ENCODE results near the gene MAGEA11. TPM values are rescaled to one million over a fixed set of nuclear protein-coding genes. Genes with fewer than 3 reads are reported as not detected.
"Not testable (repeated sequence)": the region's sequence is repeated elsewhere in the genome, so short reads cannot be mapped to it uniquely, and the experiment has no call there.

The MAGEA11 gene
- total and polyA plus RNA-seq, 2 of the 4 experiments (the other 2 are of a cell fraction): not detected

DNA sequence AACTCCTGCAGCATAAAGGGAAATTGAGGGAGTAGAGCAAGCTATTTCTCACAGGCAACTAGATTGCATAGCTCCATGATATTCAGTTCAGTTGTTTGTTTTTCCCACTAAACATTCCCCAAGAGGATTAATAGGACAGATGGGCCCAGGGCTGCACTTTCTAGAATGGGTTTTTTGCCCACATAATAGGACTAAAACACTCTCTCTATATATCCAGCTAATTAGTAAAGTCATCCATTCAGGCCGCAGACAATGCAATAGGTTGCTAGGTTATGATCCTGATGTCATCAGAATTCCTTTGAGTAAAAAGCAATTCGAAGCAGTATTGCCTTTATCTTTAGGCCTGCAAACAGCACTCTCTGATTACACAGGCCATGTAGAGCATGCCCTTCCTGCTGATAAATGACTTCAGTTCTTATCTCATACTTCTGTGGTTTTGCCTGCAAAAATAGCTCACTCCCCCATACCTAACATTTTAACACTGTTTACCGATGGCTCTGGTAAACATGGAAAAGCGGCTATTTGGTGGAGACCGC, 11.8 kb downstream of the MAGEA11 start:
- dilution Hi-C loops (cut with HindIII; ENCODE audit: low sequenced_read_pairs, unreplicated experiment); POLR2A ChIA-PET (ENCODE audit: unreplicated experiment); BruUV-seq (replicated peaks); H2BK120ac ChIP-seq (ENCODE audit: low read depth, low read length); H3K4me2 ChIP-seq (ENCODE audit: low read depth, low read length); H3K9ac ChIP-seq (ENCODE audit: low read depth, low read length); H4K20me1 ChIP-seq (ENCODE audit: insufficient read depth, low read length); H3K4me1 ChIP-seq (ENCODE audit: control insufficient read depth, insufficient read depth, low read length); H2BK15ac ChIP-seq (ENCODE audit: low read depth, low read length); H2AFZ ChIP-seq (replicated peaks; ENCODE audit: low read length, poor library complexity); H2BK20ac ChIP-seq (ENCODE audit: low read depth, low read length); H3K14ac ChIP-seq (replicated peaks; ENCODE audit: low read depth, low read length); CTCF ChIA-PET; H3K9me3 ChIP-seq (ENCODE audit: control insufficient read depth, insufficient read depth, low read length); intact Hi-C loops (cut with micrococcal nuclease); ATAC-seq (ENCODE audit: low read depth); H3K27ac ChIP-seq (ENCODE audit: insufficient read depth, low read length); H3K56ac ChIP-seq (ENCODE audit: extremely low read depth, insufficient read depth, low read length); H2AK5ac ChIP-seq (ENCODE audit: low read depth, low read length); H4K8ac ChIP-seq (ENCODE audit: low read depth in 2 of 2, low read length in 2 of 2); H2AK9ac ChIP-seq (replicated peaks; ENCODE audit: low read depth, low read length, poor library complexity); H3K36me3 ChIP-seq (ENCODE audit: control insufficient read depth, insufficient read depth, low read length); H3K4me3 ChIP-seq (ENCODE audit: insufficient read depth, low read depth, low read length); H4K5ac ChIP-seq (ENCODE audit: low read depth, low read length); H3K23ac ChIP-seq (ENCODE audit: low read depth, low read length); H2BK5ac ChIP-seq (ENCODE audit: low read depth, low read length, poor library complexity, severe bottlenecking); H3K27me3 ChIP-seq (ENCODE audit: control insufficient read depth, insufficient read depth, low read length); DNase-seq; H4K91ac ChIP-seq (ENCODE audit: insufficient read depth, low read depth, low read length); H3K4ac ChIP-seq (ENCODE audit: low read depth, low read length); H3K79me1 ChIP-seq (ENCODE audit: low read depth in 1 of 2, low read length in 2 of 2); H3K18ac ChIP-seq (ENCODE audit: low read depth, low read length); H3K9me1 ChIP-seq (ENCODE audit: insufficient read depth, low read length): not testable (repeated sequence)
- in situ Hi-C loops (cut with MboI; ENCODE audit: low sequenced_read_pairs): loop anchor here (25.0 kb wide), 1 partner anchor 114 kb away; no protein-coding TSS in a partner anchor
- WGBS, 2 experiments (ENCODE audit: extremely low coverage in 2 of 2, insufficient read length in 1 of 2): no CpG with 5 or more reads among the region's 5 CpGs

DNA sequence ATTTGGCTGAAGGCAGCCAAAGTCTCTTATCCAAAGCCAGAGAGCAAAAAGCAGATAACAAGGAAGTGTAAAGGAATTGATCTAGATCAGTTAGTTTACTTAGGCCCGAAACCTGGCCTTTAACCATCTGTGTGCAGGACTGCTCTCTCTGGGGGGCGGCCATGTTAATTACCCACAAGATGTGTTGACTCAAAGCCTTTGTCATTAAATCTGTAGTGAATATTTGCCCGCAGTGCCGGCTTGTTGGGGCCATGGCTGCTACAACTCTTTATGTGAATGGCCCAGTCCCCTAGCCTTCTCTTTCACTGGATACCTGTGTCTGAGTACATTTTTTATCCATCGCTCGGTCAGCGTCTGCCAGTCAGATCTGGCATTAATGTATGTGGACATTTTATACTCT, 15.4 kb downstream of the MAGEA11 start:
- H4K8ac ChIP-seq (ENCODE audit: low read depth in 2 of 2, low read length in 2 of 2); H3K9me1 ChIP-seq (ENCODE audit: insufficient read depth, low read length); H3K23ac ChIP-seq (ENCODE audit: low read depth, low read length); ATAC-seq (ENCODE audit: low read depth); intact Hi-C loops (cut with micrococcal nuclease); H2AFZ ChIP-seq (replicated peaks; ENCODE audit: low read length, poor library complexity); in situ Hi-C loops (cut with MboI; ENCODE audit: low sequenced_read_pairs); H4K20me1 ChIP-seq (ENCODE audit: insufficient read depth, low read length); H2AK5ac ChIP-seq (ENCODE audit: low read depth, low read length); H2AK9ac ChIP-seq (replicated peaks; ENCODE audit: low read depth, low read length, poor library complexity); H3K4me2 ChIP-seq (ENCODE audit: low read depth, low read length); H3K56ac ChIP-seq (ENCODE audit: extremely low read depth, insufficient read depth, low read length); H2BK15ac ChIP-seq (ENCODE audit: low read depth, low read length); DNase-seq; H3K27ac ChIP-seq (ENCODE audit: insufficient read depth, low read length); H2BK5ac ChIP-seq (ENCODE audit: low read depth, low read length, poor library complexity, severe bottlenecking); H4K91ac ChIP-seq (ENCODE audit: insufficient read depth, low read depth, low read length); POLR2A ChIA-PET (ENCODE audit: unreplicated experiment); H3K9ac ChIP-seq (ENCODE audit: low read depth, low read length); H3K36me3 ChIP-seq (ENCODE audit: control insufficient read depth, insufficient read depth, low read length); dilution Hi-C loops (cut with HindIII; ENCODE audit: low sequenced_read_pairs, unreplicated experiment); H3K18ac ChIP-seq (ENCODE audit: low read depth, low read length); H3K27me3 ChIP-seq (ENCODE audit: control insufficient read depth, insufficient read depth, low read length); H3K4me3 ChIP-seq (ENCODE audit: insufficient read depth, low read depth, low read length); H3K9me3 ChIP-seq (ENCODE audit: control insufficient read depth, insufficient read depth, low read length); H3K79me1 ChIP-seq (ENCODE audit: low read depth in 1 of 2, low read length in 2 of 2); H4K5ac ChIP-seq (ENCODE audit: low read depth, low read length); H3K4me1 ChIP-seq (ENCODE audit: control insufficient read depth, insufficient read depth, low read length); H3K4ac ChIP-seq (ENCODE audit: low read depth, low read length); CTCF ChIA-PET; BruUV-seq (replicated peaks); H2BK20ac ChIP-seq (ENCODE audit: low read depth, low read length); H3K14ac ChIP-seq (replicated peaks; ENCODE audit: low read depth, low read length); H2BK120ac ChIP-seq (ENCODE audit: low read depth, low read length): not testable (repeated sequence)
- no CpG with 5 or more reads among the region's 7 CpGs for WGBS, 2 experiments (ENCODE audit: extremely low coverage in 2 of 2, insufficient read length in 1 of 2)
